Neuronal stem cell (in vitro differentiated cells): ENCODE results near the gene TTC13. TPM values are rescaled to one million over a fixed set of nuclear protein-coding genes. Genes with fewer than 3 reads are reported as not detected.

ENCODE experiments used
- DNase-seq: peaks from one replicate; pipeline ENCODE4 v3.0.0-alpha.2; 2013; ENCODE audit warnings: low spot score
- H2AFZ ChIP-seq: one replicate; pipeline ENCODE4 v1.6.1; 2013; ENCODE audit warnings: mild to moderate bottlenecking, low read length, inconsistent platforms
- H2AK5ac ChIP-seq: 2 replicates; pipeline ENCODE4 v1.6.1; 2013; ENCODE audit warnings: low read depth, mild to moderate bottlenecking, inconsistent platforms, low read length, moderate library complexity, mixed read lengths
- H2BK120ac ChIP-seq: 2 replicates; pipeline ENCODE4 v1.6.1; 2013; ENCODE audit warnings: low read depth, mild to moderate bottlenecking, inconsistent platforms, low read length, moderate library complexity, mixed read lengths
- H2BK12ac ChIP-seq: one replicate; pipeline ENCODE4 v1.6.1; 2013; ENCODE audit warnings: low read length, inconsistent platforms
- H2BK15ac ChIP-seq: 2 replicates; pipeline ENCODE4 v1.6.1; 2013; ENCODE audit warnings: mild to moderate bottlenecking, low read length, inconsistent platforms, mixed read lengths
- H2BK5ac ChIP-seq: one replicate; pipeline ENCODE4 v1.6.1; 2013; ENCODE audit warnings: inconsistent platforms, mild to moderate bottlenecking, low read length, moderate library complexity
- H3K14ac ChIP-seq: one replicate; pipeline ENCODE4 v1.6.1; 2013; ENCODE audit warnings: low read length, inconsistent platforms
- H3K18ac ChIP-seq: 2 replicates; pipeline ENCODE4 v1.6.1; 2013; ENCODE audit warnings: low read length, inconsistent platforms
- H3K23ac ChIP-seq: 2 replicates; pipeline ENCODE4 v1.6.1; 2013; ENCODE audit warnings: low read depth, mild to moderate bottlenecking, mixed read lengths, low read length, inconsistent platforms; ENCODE audit not compliant: poor library complexity
- H3K27ac ChIP-seq: replicated peaks from 3 replicates; pipeline ENCODE4 v1.5.1; 2013; ENCODE audit warnings: low read length, inconsistent platforms
- H3K27me3 ChIP-seq, 3 experiments: 2 replicates each; pipeline ENCODE4 v1.6.1; 2013; ENCODE audit warnings: low read length in 3 of 3, mild to moderate bottlenecking in 2 of 3, inconsistent platforms in 1 of 3, low read depth in 1 of 3, mixed read lengths in 1 of 3, moderate library complexity in 1 of 3; ENCODE audit not compliant: control insufficient read depth in 3 of 3, insufficient read depth in 3 of 3
- H3K36me3 ChIP-seq, 2 donors: replicated peaks in 1 of 2; 2 replicates each; pipeline ENCODE4 v1.6.1; 2013; ENCODE audit warnings: low read length in 2 of 2; ENCODE audit not compliant: control insufficient read depth in 2 of 2, insufficient read depth in 2 of 2
- H3K4ac ChIP-seq: 2 replicates; pipeline ENCODE4 v1.6.1; 2013; ENCODE audit warnings: inconsistent platforms, mild to moderate bottlenecking, low read length, moderate library complexity
- H3K4me1 ChIP-seq, 2 donors: 1 replicate in 1 of 2; 2 replicates in 1 of 2; pipeline ENCODE4 v1.6.1; 2013; ENCODE audit warnings: low read length in 2 of 2, low read depth in 1 of 2; ENCODE audit not compliant: control insufficient read depth in 2 of 2, insufficient read depth in 1 of 2
- H3K4me2 ChIP-seq: one replicate; pipeline ENCODE4 v1.6.1; 2013; ENCODE audit warnings: mild to moderate bottlenecking, low read length, inconsistent platforms; ENCODE audit not compliant: insufficient read depth, poor library complexity, severe bottlenecking
- H3K4me3 ChIP-seq, 2 donors: 2 replicates each; pipeline ENCODE4 v1.5.1; 2013; ENCODE audit warnings: low read length in 2 of 2, mild to moderate bottlenecking in 2 of 2, inconsistent platforms in 1 of 2, moderate library complexity in 1 of 2
- H3K79me1 ChIP-seq: one replicate; pipeline ENCODE4 v1.6.1; 2013; ENCODE audit warnings: low read depth, mild to moderate bottlenecking, inconsistent platforms, low read length, moderate library complexity
- H3K9ac ChIP-seq: one replicate; pipeline ENCODE4 v1.6.1; 2013; ENCODE audit warnings: mild to moderate bottlenecking, low read depth, low read length, inconsistent platforms; ENCODE audit not compliant: poor library complexity
- H3K9me3 ChIP-seq, 2 donors: replicated peaks in 1 of 2; 2 replicates each; pipeline versions ENCODE3 to v1.6.1; 2013; ENCODE audit warnings: low read length in 2 of 2, mild to moderate bottlenecking in 2 of 2, inconsistent platforms in 1 of 2, low read depth in 1 of 2, mixed read lengths in 1 of 2, moderate library complexity in 1 of 2; ENCODE audit not compliant: control insufficient read depth in 2 of 2, insufficient read depth in 1 of 2
- H4K8ac ChIP-seq: one replicate; pipeline ENCODE4 v1.6.1; 2013; ENCODE audit warnings: low read depth, mild to moderate bottlenecking, inconsistent platforms, low read length, moderate library complexity
- H4K91ac ChIP-seq: one replicate; pipeline ENCODE4 v1.6.1; 2013; ENCODE audit warnings: low read length, low read depth, mild to moderate bottlenecking, inconsistent platforms; ENCODE audit not compliant: poor library complexity
- WGBS, 2 donors: extraction: QIAGEN DNeasy Blood & Tissue Kit; methylation state at CpG; one replicate each; pipeline ENCODE4 v1.1.7; 2013; ENCODE audit warnings: missing lambda C conversion rate in 2 of 2, mixed read lengths in 1 of 2; ENCODE audit not compliant: insufficient read length in 2 of 2, insufficient replicate concordance in 1 of 2; ENCODE audit errors: extremely low coverage in 2 of 2; 5-methylcytosine and 5-hydroxymethylcytosine counted together
- small RNA-seq: library from polyadenylated mRNA; stranded (forward); fragments of <200 nt; extraction: miRNeasy Mini kit (QIAGEN cat#:217004); gene quantifications from one replicate; pipeline ENCODE3, GENCODE V24; 2013; ENCODE audit not compliant: insufficient read depth

Gene TTC13

GRCh38 chr1:230857077-230857476, 121.6 kb downstream of the TTC13 start:
- Histone ChIP-seq H3K36me3 (peaks cover 24 to 72% of the 10 kb centered on the region in 2 donors), H4K8ac (no peak overlapping the region), H3K4me1 (peaks cover 27 to 36% of the 10 kb centered on the region in 2 donors), H3K9ac (no peak overlapping the region), H3K23ac (no peak overlapping the region), H2AFZ (no peak overlapping the region), H3K79me1 (peaks cover 4% of the 10 kb centered on the region), H3K4ac (no peak overlapping the region), H3K4me3 (no peak overlapping the region), H3K18ac (no peak overlapping the region), H3K27ac (no peak overlapping the region), H3K14ac (no peak overlapping the region), H2BK120ac (no peak overlapping the region), H3K9me3 (peaks cover 2 to 10% of the 10 kb centered on the region in 2 donors), H2BK15ac (no peak overlapping the region), H4K91ac (no peak overlapping the region), H3K4me2 (no peak overlapping the region), H2BK5ac (no peak overlapping the region), H3K27me3 (no peaks in the 10 kb centered on the region), H2BK12ac (no peak overlapping the region), H2AK5ac (peak overlapping the region; percentile 51)
- WGBS, 2 donors, result no CpG with 5 or more reads among the region's 13 CpGs
- no peak for DNase-seq

Small RNA genes lying within 50 kb of the gene (small RNA-seq; reads per million reads assigned to genes)
- gene RN7SL837P, result not detected
